GM10847 (cell line): ENCODE measurements around the gene CPNE1.

ENCODE experiments used
- POLR2A ChIP-seq: IDR thresholded peaks from 2 replicates; pipeline ENCODE4 v1.6.1; 2011; ENCODE audit not compliant: insufficient read length; ENCODE audit errors: extremely low read depth

CPNE1 gene

DNA sequence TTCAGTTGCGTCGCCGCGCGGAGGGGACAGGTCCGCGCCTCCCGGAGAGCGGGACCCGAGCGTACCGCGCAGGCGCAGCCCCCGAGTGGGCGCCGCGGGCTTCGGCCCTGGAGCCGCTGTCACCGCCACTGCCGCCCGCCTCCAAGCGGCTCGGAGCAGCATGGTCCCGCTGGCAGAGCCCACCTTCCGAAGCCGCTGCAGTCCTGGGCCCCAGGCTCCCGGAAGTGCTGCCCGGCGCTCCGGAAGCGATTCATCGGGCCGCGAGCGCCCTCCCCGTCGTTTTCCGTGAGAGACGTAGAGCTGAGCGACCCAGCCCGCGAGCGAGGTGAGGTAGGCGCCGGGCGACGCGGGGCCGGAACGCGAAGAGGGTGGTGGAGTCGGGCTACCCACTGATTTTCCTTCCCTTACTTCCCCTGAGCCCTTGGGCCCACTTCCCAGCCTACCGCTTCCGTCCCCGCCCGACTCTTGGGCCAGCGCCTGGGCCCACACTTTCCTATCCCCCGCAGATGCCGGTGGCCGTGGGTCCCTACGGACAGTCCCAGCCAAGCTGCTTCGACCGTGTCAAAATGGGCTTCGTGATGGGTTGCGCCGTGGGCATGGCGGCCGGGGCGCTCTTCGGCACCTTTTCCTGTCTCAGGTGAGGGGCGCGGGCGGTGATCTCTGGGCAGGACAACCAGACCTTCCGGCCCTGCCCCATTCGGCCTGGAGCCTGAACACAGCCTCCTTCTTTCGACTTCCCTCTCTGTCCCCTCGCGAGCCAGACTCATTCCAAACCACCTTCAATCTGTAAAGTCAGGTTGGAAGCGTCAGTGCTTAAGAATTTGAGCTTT, 34.6 kb upstream of the CPNE1 start, which contains the start of the genes NFS1 and ROMO1:
Gene NFS1, minus strand, starts transcription at position 226 of the 830 bp plus-strand sequence. Its CDS starts 64 bp downstream, at position 162.
Gene ROMO1, plus strand, starts transcription at position 279 of the 830 bp plus-strand sequence. Its CDS starts 228 bp downstream, at position 507.
- peak; percentile 65 for TF ChIP-seq POLR2A

GRCh38 chr20:35698298-35699126, 33.8 kb upstream of the CPNE1 start:
- TF ChIP-seq POLR2A, result no peak

DNA sequence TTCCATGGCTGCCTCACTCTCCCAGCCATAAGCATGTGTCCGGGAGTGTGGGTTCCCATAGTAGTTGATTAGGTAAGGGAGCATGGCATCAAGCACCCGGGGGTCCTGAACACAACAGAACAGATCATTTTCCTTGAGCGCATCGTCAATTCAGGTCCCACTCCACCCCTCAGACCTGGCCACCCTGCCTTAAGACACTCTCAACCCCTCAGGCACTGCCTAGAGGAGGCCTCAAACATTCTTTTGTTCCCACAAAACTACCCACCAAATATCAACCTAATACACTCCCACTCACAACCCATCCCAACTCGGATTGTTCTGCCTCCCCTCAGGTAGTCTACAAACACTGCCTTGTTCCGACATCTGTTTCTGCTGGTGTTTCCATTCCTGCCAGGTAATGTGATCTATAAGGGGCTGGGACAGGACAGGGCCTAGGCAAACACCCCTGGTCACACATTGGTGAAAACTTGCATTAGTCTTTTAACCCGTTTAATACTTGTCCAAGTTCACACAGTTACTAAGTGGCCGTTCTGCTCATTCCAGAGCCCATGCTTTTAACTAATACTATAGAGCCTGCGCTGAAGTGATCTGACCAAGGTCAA, 33.1 kb upstream of the CPNE1 start:
- no peak for TF ChIP-seq POLR2A

- no peak for TF ChIP-seq POLR2A
These were observed 31.3 kb upstream of the CPNE1 start for GRCh38 chr20:35695978-35696377.

- TF ChIP-seq POLR2A, result no peak
These were observed 30.6 kb upstream of the CPNE1 start for GRCh38 chr20:35695245-35695749.

- no peak for TF ChIP-seq POLR2A
These were observed 25.6 kb upstream of the CPNE1 start for GRCh38 chr20:35690265-35690664.

- no peak for TF ChIP-seq POLR2A
These were observed 17.3 kb upstream of the CPNE1 start for GRCh38 chr20:35681960-35682359.

DNA sequence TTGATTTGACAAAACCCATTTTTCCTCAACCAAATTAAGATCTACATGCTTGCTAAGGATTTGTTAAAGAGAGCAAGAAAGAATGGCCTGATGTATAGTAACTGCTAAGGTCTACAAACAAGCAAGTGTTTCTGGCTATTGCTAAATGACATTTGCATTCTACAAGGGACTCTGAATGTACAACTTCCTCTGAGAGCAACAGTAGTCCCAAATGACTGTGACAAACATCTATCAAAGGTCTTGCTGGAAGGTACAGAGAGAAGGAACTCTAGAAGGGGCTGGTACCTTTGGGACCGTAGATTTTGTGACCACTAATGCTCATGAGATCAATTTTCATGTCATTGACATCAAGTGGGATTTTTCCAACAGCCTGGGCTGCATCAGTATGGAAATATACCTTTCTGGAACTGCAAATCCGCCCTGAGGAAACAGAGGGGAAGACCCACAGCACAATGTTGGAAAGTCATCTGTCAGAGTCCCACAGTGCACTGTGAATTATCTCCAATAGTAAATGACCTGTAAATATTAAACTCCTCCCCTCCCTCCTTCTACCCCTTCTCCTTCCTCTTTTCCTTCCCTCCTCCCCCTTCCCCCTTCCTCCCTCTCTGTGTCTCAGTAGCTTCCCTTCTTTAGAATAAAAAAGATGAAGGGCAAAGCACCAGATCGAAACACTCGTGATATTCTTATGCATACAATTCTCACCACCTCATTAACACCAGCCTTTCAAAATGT, 15.9 kb upstream of the CPNE1 start:
- TF ChIP-seq POLR2A, result no peak

GRCh38 chr20:35674921-35675320, 10.2 kb upstream of the CPNE1 start:
- TF ChIP-seq POLR2A, result no peak

- no peak for TF ChIP-seq POLR2A
These were observed 9.2 kb upstream of the CPNE1 start for GRCh38 chr20:35673884-35674283.

DNA sequence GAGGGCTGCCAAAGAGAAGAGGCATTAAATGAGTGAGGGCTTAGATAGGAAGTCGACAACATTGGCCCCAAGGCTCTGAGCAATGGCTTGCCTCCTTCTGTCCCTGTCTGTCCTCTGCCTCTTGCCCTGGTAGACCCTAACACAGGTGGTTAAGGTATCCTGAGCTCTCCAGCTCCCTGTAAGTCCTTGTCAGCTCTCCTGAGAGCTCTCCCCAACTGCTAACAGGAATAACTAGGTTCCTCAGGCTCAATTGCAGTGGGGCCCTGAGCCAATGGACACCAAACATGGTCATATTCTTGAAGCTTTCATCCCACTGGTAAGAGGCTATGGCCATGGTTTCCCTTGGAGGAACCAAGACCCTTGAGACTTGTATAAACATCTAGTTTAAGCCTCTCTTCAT, 5.0 kb upstream of the CPNE1 start:
- no peak for TF ChIP-seq POLR2A

GRCh38 chr20:35669221-35669620, 4.5 kb upstream of the CPNE1 start:
- no peak for TF ChIP-seq POLR2A

DNA sequence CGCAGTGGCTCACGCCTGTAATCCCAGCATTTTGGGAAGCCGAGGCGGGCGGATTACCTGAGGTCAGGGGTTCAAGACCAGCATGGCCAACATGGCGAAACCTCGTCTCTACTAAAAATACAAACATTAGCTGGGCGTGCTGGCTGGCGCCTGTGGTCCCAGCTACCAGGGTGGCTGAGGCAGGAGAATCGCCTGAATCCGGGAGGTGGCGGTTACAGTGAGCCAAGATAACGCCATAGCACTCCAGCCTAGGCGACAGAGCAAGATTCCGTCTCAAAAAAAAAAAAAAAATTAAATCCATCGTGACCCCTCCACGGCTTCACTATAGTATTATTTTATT, 1.2 kb upstream of the CPNE1 start:
- TF ChIP-seq POLR2A, result no peak

GRCh38 chr20:35663516-35664465, 909 bp downstream of the CPNE1 start:
- TF ChIP-seq POLR2A, result peak; percentile 18
